ENCODE measurements around the gene ZP2. TPM values are rescaled to one million over a fixed set of nuclear protein-coding genes. Genes with fewer than 3 reads are reported as not detected.

The ZP2 gene
- total and polyA plus RNA-seq, 4 donors, result not detected

DNA sequence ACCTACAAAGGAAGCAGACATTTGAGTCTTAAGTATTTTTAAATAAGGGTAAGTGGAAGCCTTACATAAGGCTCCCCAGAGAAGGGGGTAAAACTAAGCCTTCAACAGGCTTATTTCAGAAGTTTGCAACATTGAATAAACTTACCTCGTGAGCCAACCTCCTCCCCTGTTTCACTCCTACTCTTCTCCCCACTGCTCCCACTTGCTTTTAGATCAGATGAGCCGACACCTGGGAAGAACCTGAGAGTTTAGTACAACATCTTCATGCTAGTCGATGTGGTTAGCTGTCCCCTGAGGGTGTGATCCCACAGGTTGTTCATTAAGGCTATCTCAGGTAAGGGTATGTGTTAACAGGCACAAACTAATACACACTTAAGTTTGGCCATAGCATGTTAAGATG, 13.8 kb downstream of the ZP2 start:
- no peaks in the 10 kb centered on the region for H3K9me3 ChIP-seq (ENCODE audit: control insufficient read depth in 4 of 4, low read length in 3 of 4)
- TF ChIP-seq, protein P1, sequence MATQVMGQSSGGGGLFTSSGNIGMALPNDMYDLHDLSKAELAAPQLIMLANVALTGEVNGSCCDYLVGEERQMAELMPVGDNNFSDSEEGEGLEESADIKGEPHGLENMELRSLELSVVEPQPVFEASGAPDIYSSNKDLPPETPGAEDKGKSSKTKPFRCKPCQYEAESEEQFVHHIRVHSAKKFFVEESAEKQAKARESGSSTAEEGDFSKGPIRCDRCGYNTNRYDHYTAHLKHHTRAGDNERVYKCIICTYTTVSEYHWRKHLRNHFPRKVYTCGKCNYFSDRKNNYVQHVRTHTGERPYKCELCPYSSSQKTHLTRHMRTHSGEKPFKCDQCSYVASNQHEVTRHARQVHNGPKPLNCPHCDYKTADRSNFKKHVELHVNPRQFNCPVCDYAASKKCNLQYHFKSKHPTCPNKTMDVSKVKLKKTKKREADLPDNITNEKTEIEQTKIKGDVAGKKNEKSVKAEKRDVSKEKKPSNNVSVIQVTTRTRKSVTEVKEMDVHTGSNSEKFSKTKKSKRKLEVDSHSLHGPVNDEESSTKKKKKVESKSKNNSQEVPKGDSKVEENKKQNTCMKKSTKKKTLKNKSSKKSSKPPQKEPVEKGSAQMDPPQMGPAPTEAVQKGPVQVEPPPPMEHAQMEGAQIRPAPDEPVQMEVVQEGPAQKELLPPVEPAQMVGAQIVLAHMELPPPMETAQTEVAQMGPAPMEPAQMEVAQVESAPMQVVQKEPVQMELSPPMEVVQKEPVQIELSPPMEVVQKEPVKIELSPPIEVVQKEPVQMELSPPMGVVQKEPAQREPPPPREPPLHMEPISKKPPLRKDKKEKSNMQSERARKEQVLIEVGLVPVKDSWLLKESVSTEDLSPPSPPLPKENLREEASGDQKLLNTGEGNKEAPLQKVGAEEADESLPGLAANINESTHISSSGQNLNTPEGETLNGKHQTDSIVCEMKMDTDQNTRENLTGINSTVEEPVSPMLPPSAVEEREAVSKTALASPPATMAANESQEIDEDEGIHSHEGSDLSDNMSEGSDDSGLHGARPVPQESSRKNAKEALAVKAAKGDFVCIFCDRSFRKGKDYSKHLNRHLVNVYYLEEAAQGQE (IDR thresholded peaks at IDR 0.05), result no peak
- TF ChIP-seq, protein P2, sequence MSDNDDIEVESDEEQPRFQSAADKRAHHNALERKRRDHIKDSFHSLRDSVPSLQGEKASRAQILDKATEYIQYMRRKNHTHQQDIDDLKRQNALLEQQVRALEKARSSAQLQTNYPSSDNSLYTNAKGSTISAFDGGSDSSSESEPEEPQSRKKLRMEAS (IDR thresholded peaks at IDR 0.05), result no peak
- no peak for TF ChIP-seq FOXA1 (IDR thresholded peaks at IDR 0.05)
- no peak for TF ChIP-seq EGR1 (IDR thresholded peaks at IDR 0.05; ENCODE audit: low read depth in 2 of 2)
- TF ChIP-seq TAF1 (conservative IDR thresholded peaks at IDR 0.05), result no peak
- TF ChIP-seq, protein P3, sequence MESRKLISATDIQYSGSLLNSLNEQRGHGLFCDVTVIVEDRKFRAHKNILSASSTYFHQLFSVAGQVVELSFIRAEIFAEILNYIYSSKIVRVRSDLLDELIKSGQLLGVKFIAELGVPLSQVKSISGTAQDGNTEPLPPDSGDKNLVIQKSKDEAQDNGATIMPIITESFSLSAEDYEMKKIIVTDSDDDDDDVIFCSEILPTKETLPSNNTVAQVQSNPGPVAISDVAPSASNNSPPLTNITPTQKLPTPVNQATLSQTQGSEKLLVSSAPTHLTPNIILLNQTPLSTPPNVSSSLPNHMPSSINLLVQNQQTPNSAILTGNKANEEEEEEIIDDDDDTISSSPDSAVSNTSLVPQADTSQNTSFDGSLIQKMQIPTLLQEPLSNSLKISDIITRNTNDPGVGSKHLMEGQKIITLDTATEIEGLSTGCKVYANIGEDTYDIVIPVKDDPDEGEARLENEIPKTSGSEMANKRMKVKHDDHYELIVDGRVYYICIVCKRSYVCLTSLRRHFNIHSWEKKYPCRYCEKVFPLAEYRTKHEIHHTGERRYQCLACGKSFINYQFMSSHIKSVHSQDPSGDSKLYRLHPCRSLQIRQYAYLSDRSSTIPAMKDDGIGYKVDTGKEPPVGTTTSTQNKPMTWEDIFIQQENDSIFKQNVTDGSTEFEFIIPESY (IDR thresholded peaks at IDR 0.05), result no peak
- TF ChIP-seq YY1 (IDR thresholded peaks at IDR 0.05), result no peak
- no peak for TF ChIP-seq RXRA (IDR thresholded peaks at IDR 0.05)
- TF ChIP-seq SP1 (IDR thresholded peaks at IDR 0.05), result no peak
- TF ChIP-seq NR2F2 (IDR thresholded peaks at IDR 0.05), result no peak
- no peak for TF ChIP-seq JUND (IDR thresholded peaks at IDR 0.05)
- no peak for TF ChIP-seq RAD21 (IDR thresholded peaks at IDR 0.05)
- TF ChIP-seq, protein P4, sequence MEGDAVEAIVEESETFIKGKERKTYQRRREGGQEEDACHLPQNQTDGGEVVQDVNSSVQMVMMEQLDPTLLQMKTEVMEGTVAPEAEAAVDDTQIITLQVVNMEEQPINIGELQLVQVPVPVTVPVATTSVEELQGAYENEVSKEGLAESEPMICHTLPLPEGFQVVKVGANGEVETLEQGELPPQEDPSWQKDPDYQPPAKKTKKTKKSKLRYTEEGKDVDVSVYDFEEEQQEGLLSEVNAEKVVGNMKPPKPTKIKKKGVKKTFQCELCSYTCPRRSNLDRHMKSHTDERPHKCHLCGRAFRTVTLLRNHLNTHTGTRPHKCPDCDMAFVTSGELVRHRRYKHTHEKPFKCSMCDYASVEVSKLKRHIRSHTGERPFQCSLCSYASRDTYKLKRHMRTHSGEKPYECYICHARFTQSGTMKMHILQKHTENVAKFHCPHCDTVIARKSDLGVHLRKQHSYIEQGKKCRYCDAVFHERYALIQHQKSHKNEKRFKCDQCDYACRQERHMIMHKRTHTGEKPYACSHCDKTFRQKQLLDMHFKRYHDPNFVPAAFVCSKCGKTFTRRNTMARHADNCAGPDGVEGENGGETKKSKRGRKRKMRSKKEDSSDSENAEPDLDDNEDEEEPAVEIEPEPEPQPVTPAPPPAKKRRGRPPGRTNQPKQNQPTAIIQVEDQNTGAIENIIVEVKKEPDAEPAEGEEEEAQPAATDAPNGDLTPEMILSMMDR (IDR thresholded peaks at IDR 0.05; ENCODE audit: low read depth, low read length, missing input control), result no peak
- no peak for TF ChIP-seq FOXA2 (IDR thresholded peaks at IDR 0.05)
- TF ChIP-seq HNF4A (conservative IDR thresholded peaks at IDR 0.05), result no peak
- TF ChIP-seq, protein P5, sequence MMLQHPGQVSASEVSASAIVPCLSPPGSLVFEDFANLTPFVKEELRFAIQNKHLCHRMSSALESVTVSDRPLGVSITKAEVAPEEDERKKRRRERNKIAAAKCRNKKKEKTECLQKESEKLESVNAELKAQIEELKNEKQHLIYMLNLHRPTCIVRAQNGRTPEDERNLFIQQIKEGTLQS (IDR thresholded peaks at IDR 0.05), result no peak
- TF ChIP-seq GABPA (IDR thresholded peaks at IDR 0.05 in 1 of 2, conservative IDR thresholded peaks at IDR 0.05 in 1 of 2), result no peak
- TF ChIP-seq HNF4G (IDR thresholded peaks at IDR 0.05), result no peak
- H3K36me3 ChIP-seq (ENCODE audit: control insufficient read depth in 4 of 4, insufficient read depth in 3 of 4, low read depth in 1 of 4, low read length in 3 of 4), result no peaks in the 10 kb centered on the region
- no peak overlapping the region for H3K27ac ChIP-seq (ENCODE audit: low read depth in 1 of 2, low read length in 2 of 2)
- H3K27me3 ChIP-seq (ENCODE audit: control insufficient read depth in 4 of 4, insufficient read depth in 4 of 4, low read length in 3 of 4), result no peaks in the 10 kb centered on the region
- no peak overlapping the region for H3K9ac ChIP-seq (ENCODE audit: low read depth in 1 of 2, low read length in 2 of 2)
- H3K4me1 ChIP-seq (ENCODE audit: control insufficient read depth in 4 of 4, insufficient read depth in 4 of 4, low read length in 3 of 4), result no peaks in the 10 kb centered on the region
- H3K4me3 ChIP-seq (ENCODE audit: low read depth in 1 of 3, low read length in 3 of 3), result no peak overlapping the region
- no peak for DNase-seq (ENCODE audit: low spot score)
- 90% methylated on average over 3 of the region's 3 CpGs for WGBS
